ENCODE results near the gene ENDOU.
A peak's percentile ranks its signal among the peaks of the same experiment; 100 is the strongest.

ENDOU gene

GRCh38 chr12:47725091-47725772 is at the start of gene ENDOU:
ENDOU (minus strand) TSS chr12:47725490; CDS start chr12:47725413, 77 bp downstream.
- no peak for DNase-seq

- DNase-seq = no peak
Measured at GRCh38 chr12:47774663-47775062, 49.4 kb upstream of the ENDOU start.

GRCh38 chr12:47773858-47774580 is 48.7 kb upstream of the ENDOU start:
- no peak for DNase-seq

GRCh38 chr12:47773062-47773857 is 48.0 kb upstream of the ENDOU start, which contains the start of gene SLC48A1:
SLC48A1 (plus strand) TSS chr12:47773238; CDS start chr12:47773305, 67 bp downstream.
- peak; percentile 48 for DNase-seq

- DNase-seq = no peak
Measured at GRCh38 chr12:47772738-47773061, 47.4 kb upstream of the ENDOU start.

GRCh38 chr12:47772094-47772660 is 46.9 kb upstream of the ENDOU start:
- no peak for DNase-seq

DNA sequence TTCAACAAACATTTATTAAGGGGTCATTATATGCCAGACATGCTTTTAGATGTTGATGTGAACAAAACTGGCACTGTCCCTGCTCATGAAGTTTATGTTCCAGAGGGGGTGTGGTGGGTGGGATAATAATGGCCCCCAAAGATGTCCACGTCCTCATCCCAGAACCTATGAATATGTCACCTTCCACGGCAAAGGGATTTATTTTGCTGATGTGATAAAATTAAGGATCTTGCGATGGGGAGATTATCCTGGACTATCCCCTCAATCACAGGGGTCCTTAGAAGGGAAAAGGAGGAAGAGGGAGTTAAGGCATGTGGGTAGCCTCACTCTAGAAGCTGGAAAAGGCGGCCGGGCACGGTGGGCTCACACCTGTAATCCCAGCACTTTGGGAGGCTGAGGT is 46.0 kb upstream of the ENDOU start:
- no peak for DNase-seq

GRCh38 chr12:47770086-47770726 is 44.9 kb upstream of the ENDOU start:
- DNase-seq = peak; percentile 52

- DNase-seq = no peak
Measured at GRCh38 chr12:47769234-47770085, 44.2 kb upstream of the ENDOU start.

- peak; percentile 85 for DNase-seq
Measured at GRCh38 chr12:47768323-47768811, 43.1 kb upstream of the ENDOU start.

GRCh38 chr12:47767216-47767724 is 42.0 kb upstream of the ENDOU start:
- peak; percentile 22 for DNase-seq

DNA sequence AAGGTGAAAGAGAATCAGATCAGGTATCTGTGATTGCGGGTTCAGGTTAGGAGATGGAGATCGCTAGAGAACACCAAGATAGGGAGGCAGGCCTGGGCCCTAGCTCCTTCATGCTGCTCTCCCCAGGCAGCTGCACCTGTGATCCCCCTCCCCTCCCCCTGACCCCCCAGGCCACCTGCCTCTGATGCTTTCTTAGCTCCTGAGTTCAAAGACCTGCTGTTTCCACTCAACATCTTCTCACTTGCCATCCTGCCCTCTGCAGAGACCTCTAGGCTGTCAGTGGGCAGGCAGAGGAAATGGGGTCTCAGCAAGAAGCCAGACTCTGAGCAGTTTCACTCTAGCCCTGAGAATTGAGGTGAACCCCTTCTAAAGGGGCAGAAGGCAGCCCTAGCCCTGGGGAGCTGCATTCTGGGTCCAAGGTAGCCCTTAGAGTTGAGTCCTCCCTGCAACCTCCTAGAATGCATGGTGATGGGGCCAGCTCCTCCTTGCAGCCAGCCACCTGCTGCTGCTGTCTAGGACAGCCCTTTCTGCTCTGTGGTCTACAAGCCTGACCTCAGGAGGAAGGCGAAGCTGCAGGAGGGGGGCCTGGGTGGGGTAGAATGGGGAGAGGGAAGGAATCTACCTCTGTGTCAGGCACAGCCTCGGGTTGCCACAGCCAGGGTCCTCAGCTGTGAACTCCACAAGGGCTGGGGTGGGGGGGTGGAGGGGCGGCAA is 41.4 kb upstream of the ENDOU start:
- DNase-seq = no peak

- peak; percentile 32 for DNase-seq
Measured at GRCh38 chr12:47763481-47764346, 38.4 kb upstream of the ENDOU start.

GRCh38 chr12:47762850-47763465 is 37.7 kb upstream of the ENDOU start:
- DNase-seq = no peak

GRCh38 chr12:47758834-47759690 is 33.8 kb upstream of the ENDOU start, which contains the start of gene RAPGEF3:
RAPGEF3 (minus strand) TSS chr12:47758880; CDS start chr12:47758556, 324 bp downstream.
- DNase-seq = peak; percentile 83

- DNase-seq = no peak
Measured at GRCh38 chr12:47758584-47758833, 33.2 kb upstream of the ENDOU start.

DNA sequence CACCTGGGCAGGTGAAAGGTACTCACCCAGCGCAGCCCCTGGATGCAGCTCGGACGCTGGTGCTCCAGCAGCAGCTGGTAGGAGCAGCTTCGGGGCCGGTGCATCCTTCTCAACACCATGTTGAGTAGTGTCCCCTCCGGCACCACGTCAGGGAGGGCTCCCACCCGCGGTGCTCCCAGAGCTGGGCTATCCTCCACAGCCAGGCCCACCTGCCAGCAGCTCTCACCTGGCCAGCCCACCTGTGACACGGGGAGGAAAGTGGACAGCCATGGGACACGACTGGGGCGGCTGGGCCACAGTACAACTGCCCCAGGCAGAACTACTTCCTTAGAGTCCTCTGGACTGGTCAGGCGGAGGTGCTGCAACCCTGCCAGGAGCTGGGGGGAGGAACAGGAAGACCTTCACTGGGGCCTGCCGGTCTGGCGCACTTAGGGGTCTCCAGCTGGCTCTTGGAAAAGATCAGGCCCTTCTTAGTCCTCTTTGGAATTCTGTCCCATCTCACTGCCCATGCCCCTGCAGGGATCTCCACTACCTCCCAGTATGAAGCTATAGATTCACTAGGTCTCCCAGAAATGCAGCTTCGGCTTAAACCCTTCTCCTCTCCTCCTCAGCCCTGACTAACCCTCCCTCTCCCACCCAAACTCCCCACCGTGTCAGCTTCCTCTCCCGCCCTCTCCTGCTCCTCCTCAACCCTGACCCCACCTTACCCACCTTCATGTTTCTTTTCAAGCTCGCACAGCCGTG is 32.7 kb upstream of the ENDOU start:
- DNase-seq = no peak
